GM10266 (cell line): ENCODE measurements around the gene FURIN.

Source experiments
- DNase-seq: peaks from one replicate; pipeline ENCODE4 v3.0.0; 2012; ENCODE audit errors: extremely low spot score
- CTCF ChIP-seq: IDR thresholded peaks from 2 replicates; pipeline ENCODE4 v1.5.1; 2012; ENCODE audit warnings: mild to moderate bottlenecking, low read depth; ENCODE audit not compliant: control insufficient read depth, insufficient read depth; ENCODE audit errors: missing control alignments

The FURIN gene

GRCh38 chr15:90859234-90860131, 8.9 kb upstream of the FURIN start:
- DNase-seq: no peak
- TF ChIP-seq CTCF: no peak

- TF ChIP-seq CTCF: no peak
- no peak for DNase-seq
Measured at GRCh38 chr15:90860450-90860849, 7.9 kb upstream of the FURIN start.

GRCh38 chr15:90860942-90861675, 7.3 kb upstream of the FURIN start:
- no peak for DNase-seq
- no peak for TF ChIP-seq CTCF

- no peak for TF ChIP-seq CTCF
- DNase-seq: no peak
Measured at GRCh38 chr15:90862487-90862886, 5.9 kb upstream of the FURIN start.

GRCh38 chr15:90862964-90863778, 5.2 kb upstream of the FURIN start:
- DNase-seq: no peak
- TF ChIP-seq CTCF: no peak

- no peak for TF ChIP-seq CTCF
- no peak for DNase-seq
Measured at GRCh38 chr15:90863987-90864386, 4.4 kb upstream of the FURIN start.
